Thyroid gland (tissue), 4 donors: ENCODE measurements around the gene NPW. TPM values are rescaled to one million over a fixed set of nuclear protein-coding genes. Genes with fewer than 3 reads are reported as not detected.
A peak's percentile ranks its signal among the peaks of the same experiment; 100 is the strongest.

Source experiments
- DNase-seq, 2 donors: peaks; one replicate each; pipeline ENCODE4 v3.0.0-alpha.2; 2019
- H3K27ac ChIP-seq, 3 donors: fragments of 200-600 bp; sonication (generic); 1 replicate in 2 of 3; 2 replicates in 1 of 3; pipeline ENCODE4 v1.5.1; 2016 to 2019; ENCODE audit warnings: mild to moderate bottlenecking in 1 of 3, moderate library complexity in 1 of 3
- H3K27me3 ChIP-seq: fragments of 200-600 bp; sonication (generic); one replicate; pipeline ENCODE4 v1.5.1; 2019
- H3K36me3 ChIP-seq, 2 donors: fragments of 200-600 bp; sonication (generic); one replicate each; pipeline ENCODE4 v1.5.1; 2016 to 2019
- H3K4me1 ChIP-seq, 2 donors: fragments of 200-600 bp; sonication (generic); one replicate each; pipeline ENCODE4 v1.5.1; 2017 to 2019
- H3K4me3 ChIP-seq, 3 donors: fragments of 200-600 bp; sonication (generic); replicated peaks in 1 of 3; 1 replicate in 2 of 3; 2 replicates in 1 of 3; pipeline ENCODE4 v1.5.1; 2016; ENCODE audit warnings: mild to moderate bottlenecking in 1 of 3
- H3K9me3 ChIP-seq: fragments of 200-600 bp; sonication (generic); one replicate; pipeline ENCODE4 v1.5.1; 2017
- POLR2A ChIP-seq, 2 donors: fragments of 450-650 bp; IDR thresholded peaks; one replicate each; pipeline ENCODE4 v1.6.1; 2017; ENCODE audit warnings: antibody characterized with exemption in 2 of 2, mild to moderate bottlenecking in 2 of 2, moderate library complexity in 1 of 2
- WGBS, 2 donors: methylation state at CpG; one replicate each; pipeline ENCODE4 v1.1.5; 2017; 5-methylcytosine and 5-hydroxymethylcytosine counted together
- intact Hi-C: fragments of 100-400 bp; cut with DNase I; formaldehyde crosslinking; loops from one replicate; pipeline ENCODE4 v1.15.1; 2023
- total RNA-seq, 4 donors: library from RNA; depleted of rRNA; stranded (reverse); fragments of >200 nt; gene quantifications; one replicate each; pipeline ENCODE4 v1.2.3, GENCODE V29; 2016
- TF ChIP-seq, protein P1 (sequence below), 6 experiments: fragments of 200-600 bp in 3 of 6; fragments of 450-650 bp in 3 of 6; sonication (generic) in 3 of 6; IDR thresholded peaks; one replicate each; pipeline ENCODE4 v1.5.1; 2016 to 2019; ENCODE audit warnings: antibody characterized with exemption in 6 of 6, mild to moderate bottlenecking in 2 of 6, inconsistent platforms in 1 of 6, moderate library complexity in 1 of 6

Gene NPW
- total RNA-seq, 4 donors from 2014 or later = 0.54 to 0.63 TPM; not detected in 2

DNA sequence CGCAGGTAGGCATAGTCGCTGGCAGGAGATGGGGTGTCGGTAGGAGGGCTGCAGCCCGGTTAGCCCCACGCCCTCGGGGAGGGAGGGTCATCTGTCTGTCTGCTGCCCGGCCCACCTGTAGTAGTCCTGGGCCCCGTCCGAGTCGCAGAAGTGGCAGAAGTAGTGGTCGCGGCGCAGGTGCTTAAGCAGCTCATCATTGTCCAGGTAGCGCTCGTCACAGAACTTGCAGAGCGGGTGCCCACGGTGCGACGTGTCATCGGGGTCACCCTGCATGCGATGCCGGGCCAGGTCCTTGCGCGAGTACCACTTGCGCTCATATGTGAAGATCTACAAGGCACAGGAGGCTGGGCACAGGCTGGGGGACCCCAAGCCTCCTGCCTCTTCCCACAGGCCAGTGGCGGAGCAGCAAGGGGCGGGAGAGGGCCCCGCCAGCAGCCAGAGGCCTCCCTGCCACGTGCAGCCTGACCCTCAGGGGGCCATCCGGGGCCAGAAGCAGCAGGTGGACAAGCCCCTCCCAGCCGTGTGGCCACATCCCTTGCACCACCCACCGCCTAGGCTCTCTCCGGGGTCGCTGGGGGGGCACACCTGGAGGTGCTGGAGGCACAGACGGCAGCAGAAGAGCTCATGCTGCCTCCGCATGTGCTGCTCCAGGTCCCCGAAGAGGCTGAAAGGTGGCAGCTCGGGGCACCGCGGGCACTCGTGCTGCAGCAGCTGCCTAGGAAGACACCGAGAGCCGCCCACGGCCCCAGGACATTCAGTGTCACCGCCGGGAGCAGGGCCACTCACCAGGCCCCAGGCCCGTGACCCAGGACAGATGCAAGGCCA is 17.0 kb upstream of the NPW start:
- Histone ChIP-seq H3K36me3 (peaks cover 51 to 54% of the 10 kb centered on the region in 2 donors), H3K4me3 (no peak overlapping the region), H3K4me1 (peaks cover 8 to 29% of the 10 kb centered on the region in 2 donors), H3K27me3 (no peaks in the 10 kb centered on the region), H3K9me3 (no peaks in the 10 kb centered on the region), H3K27ac (no peak overlapping the region)
- WGBS, 2 donors = 93 to 98% methylated on average over 9 to 29 of the region's 47 CpGs
- no peak for DNase-seq
- TF ChIP-seq, protein P1, sequence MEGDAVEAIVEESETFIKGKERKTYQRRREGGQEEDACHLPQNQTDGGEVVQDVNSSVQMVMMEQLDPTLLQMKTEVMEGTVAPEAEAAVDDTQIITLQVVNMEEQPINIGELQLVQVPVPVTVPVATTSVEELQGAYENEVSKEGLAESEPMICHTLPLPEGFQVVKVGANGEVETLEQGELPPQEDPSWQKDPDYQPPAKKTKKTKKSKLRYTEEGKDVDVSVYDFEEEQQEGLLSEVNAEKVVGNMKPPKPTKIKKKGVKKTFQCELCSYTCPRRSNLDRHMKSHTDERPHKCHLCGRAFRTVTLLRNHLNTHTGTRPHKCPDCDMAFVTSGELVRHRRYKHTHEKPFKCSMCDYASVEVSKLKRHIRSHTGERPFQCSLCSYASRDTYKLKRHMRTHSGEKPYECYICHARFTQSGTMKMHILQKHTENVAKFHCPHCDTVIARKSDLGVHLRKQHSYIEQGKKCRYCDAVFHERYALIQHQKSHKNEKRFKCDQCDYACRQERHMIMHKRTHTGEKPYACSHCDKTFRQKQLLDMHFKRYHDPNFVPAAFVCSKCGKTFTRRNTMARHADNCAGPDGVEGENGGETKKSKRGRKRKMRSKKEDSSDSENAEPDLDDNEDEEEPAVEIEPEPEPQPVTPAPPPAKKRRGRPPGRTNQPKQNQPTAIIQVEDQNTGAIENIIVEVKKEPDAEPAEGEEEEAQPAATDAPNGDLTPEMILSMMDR (IDR thresholded peaks at IDR 0.05) = no peak
- no peak for TF ChIP-seq POLR2A (IDR thresholded peaks at IDR 0.05)
- intact Hi-C loops = no loop called here

DNA sequence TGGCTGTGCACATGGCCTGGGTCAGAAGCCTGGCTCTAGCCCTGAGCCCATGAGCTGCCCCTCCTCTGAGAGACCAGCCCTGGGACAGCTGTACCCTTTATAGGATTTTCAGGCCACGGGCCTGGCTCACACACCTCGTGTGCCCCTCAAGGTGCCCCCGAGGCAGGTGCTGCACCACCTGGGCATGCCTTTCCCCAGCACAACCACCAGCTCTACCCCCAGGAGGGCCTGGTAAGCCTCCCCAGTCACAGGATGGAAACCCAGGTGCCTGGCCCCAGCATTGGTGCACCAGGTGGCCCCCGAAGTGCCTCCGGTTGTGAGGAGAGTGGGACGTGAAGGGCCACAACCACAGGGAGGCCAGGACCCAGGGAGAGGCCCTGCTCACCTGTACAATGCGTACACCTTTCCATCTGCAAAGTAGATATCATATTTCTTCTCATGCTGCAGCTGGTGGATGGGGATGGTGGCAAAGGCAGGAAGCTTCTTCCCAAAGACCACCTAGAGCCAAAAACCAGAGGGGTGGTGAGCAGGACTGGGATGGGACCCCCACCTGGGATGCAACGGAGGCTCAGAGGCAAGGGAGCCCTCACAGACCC is 16.3 kb upstream of the NPW start:
- Histone ChIP-seq H3K4me3 (no peak overlapping the region), H3K4me1 (peaks cover 15 to 36% of the 10 kb centered on the region in 2 donors), H3K27ac (no peak overlapping the region), H3K36me3 (peaks cover 45 to 47% of the 10 kb centered on the region in 2 donors), H3K27me3 (no peaks in the 10 kb centered on the region), H3K9me3 (no peaks in the 10 kb centered on the region)
- no peak for DNase-seq
- intact Hi-C loops = no loop called here
- WGBS, 2 donors = 68 to 83% methylated on average over 5 to 8 of the region's 8 CpGs
- no peak for TF ChIP-seq POLR2A (IDR thresholded peaks at IDR 0.05)
- TF ChIP-seq, protein P1 (IDR thresholded peaks at IDR 0.05) = no peak

DNA sequence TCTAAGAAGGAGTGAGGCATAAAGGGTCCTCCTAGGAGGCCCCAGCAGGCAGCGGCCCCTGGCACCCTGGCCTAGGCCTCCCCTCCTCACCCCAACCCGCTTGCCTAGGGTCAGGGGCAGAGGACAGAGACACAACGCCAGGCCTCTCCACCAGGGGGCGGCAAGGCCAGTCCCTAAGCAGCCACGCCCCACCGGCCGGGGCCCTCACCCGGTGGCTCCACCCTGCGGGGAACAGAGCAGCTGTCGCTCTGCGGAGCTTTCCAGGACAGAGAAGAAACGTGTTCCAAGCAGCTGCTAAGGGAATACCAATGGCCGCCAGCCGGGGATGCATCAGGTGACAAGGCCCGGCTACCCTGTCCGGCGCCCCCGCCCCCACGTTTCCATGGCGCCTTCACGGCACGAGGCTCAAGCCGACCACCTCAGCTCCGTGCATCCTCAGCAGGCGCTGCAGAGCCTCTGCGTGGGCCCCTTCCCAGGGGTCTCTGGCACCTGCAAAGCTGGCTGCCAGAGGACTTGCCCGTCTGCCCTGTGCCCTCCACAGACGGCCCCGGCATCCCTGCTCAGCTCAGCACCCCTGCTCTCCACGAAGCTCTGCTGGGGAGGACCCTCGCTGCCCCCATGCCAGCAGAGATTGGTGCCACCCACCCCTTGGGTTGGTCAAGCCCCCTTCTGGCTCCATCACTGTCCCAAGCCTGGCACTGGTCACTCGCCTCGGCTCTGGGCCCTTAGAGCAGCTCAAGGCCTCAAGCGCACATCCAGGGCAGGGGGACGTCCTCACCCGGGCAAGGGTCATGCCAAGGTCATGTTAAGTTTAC is 15.6 kb upstream of the NPW start:
- no peak overlapping the region for H3K4me3 ChIP-seq
- H3K36me3 ChIP-seq = peaks cover 38 to 40% of the 10 kb centered on the region in 2 donors
- DNase-seq = peak; percentile 88 to 90
- peaks cover 21 to 43% of the 10 kb centered on the region in 2 donors for H3K4me1 ChIP-seq
- 26 to 53% methylated on average over 16 to 28 of the region's 36 CpGs for WGBS, 2 donors
- TF ChIP-seq, protein P1 (IDR thresholded peaks at IDR 0.05) = peak; percentile 73 to 95 (median 90)
- TF ChIP-seq POLR2A (IDR thresholded peaks at IDR 0.05) = no peak
- intact Hi-C loops = no loop called here
- no peak overlapping the region for H3K27ac ChIP-seq
- no peaks in the 10 kb centered on the region for H3K9me3 ChIP-seq
- no peaks in the 10 kb centered on the region for H3K27me3 ChIP-seq

DNA sequence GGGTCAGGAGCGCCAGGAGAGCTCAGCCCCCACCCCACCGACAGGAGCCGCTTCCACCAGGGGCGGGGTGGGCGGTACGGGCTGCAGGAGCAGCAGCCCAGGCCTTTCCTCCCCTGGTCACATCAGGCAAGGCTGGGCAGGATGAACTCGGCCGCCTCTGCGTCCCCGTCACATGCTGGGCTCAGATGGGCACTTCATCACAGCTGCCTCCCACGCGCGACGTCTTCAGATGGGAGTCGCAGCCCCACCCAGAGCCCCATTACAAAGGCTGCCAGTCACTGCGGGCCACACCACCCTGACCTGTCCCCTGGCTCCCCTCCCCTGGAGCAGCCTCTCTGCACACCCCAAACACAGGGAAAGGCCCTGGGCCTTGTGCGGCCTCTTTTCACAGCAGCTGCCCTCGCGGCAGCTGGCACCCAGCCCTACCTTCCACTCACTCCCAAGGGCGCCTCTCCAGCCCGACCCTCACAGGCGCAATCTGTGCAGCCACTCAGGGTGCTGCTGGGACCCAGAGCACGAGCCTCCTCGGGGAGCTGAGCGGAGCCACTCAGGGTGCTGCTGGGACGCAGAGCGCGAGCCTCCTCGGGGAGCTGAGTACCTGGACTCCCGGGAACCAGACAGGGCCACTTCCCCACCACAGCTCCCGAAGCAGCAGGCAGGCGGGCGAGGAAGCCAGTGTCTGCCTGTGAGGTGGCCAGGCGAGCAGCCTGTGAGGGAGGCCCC is 14.6 kb upstream of the NPW start:
- intact Hi-C loops = no loop called here
- Histone ChIP-seq H3K4me1 (peaks cover 21 to 43% of the 10 kb centered on the region in 2 donors), H3K36me3 (peaks cover 29 to 31% of the 10 kb centered on the region in 2 donors), H3K27ac (no peak overlapping the region), H3K9me3 (no peaks in the 10 kb centered on the region), H3K27me3 (no peaks in the 10 kb centered on the region), H3K4me3 (no peak overlapping the region)
- 80 to 86% methylated on average over 16 to 25 of the region's 34 CpGs for WGBS, 2 donors
- DNase-seq = peak in 1 of 2 donors; percentile 29
- TF ChIP-seq, protein P1 (IDR thresholded peaks at IDR 0.05) = no peak
- no peak for TF ChIP-seq POLR2A (IDR thresholded peaks at IDR 0.05)
